Fibroblast of skin of right biceps (primary cell): ENCODE data around the gene MAPK4.
"Not testable (repeated sequence)": the region's sequence is repeated elsewhere in the genome, so short reads cannot be mapped to it uniquely, and the experiment has no call there.

Source experiments
- DNase-seq: peaks from one replicate; pipeline ENCODE4 v3.0.0-alpha.2; 2013

The MAPK4 gene

GRCh38 chr18:50775207-50775606 is 215.3 kb downstream of the MAPK4 start:
- DNase-seq: no peak

GRCh38 chr18:50775726-50776125 is 215.8 kb downstream of the MAPK4 start:
- no peak for DNase-seq

GRCh38 chr18:50776383-50776782 is 216.5 kb downstream of the MAPK4 start:
- no peak for DNase-seq

GRCh38 chr18:50779021-50779420 is 219.1 kb downstream of the MAPK4 start:
- not testable (repeated sequence) for DNase-seq
